Measurements from ENCODE around the gene RTN4RL1.
A peak's percentile ranks its signal among the peaks of the same experiment; 100 is the strongest.

Gene RTN4RL1

GRCh38 chr17:2025622-2026309, 632 bp upstream of the RTN4RL1 start (continued):
- TF ChIP-seq KLF8 (tag by site-specific recombination; IDR thresholded peaks at IDR 0.05) (no peak), ZNF704 (tag by site-specific recombination; IDR thresholded peaks at IDR 0.05) (no peak), ZFP69B (tag by site-specific recombination; IDR thresholded peaks at IDR 0.05) (peak; percentile 53; the same call in 1 of the 2 replicates), FEZF1 (tag by site-specific recombination; IDR thresholded peaks at IDR 0.05) (no peak), ZNF585B (tag by site-specific recombination; IDR thresholded peaks at IDR 0.05) (no peak), ZNF248 (tag by site-specific recombination; IDR thresholded peaks at IDR 0.05) (no peak), ZNF624 (tag by site-specific recombination; IDR thresholded peaks at IDR 0.05) (no peak), ZBTB17 (tag by site-specific recombination; IDR thresholded peaks at IDR 0.05) (peak; percentile 36), ELK4 (IDR thresholded peaks at IDR 0.05; ENCODE audit: borderline replicate concordance, low read depth, low read length) (no peak), ZNF16 (tag by site-specific recombination; IDR thresholded peaks at IDR 0.05; ENCODE audit: low read depth) (no peak), PRDM4 (tag by site-specific recombination; IDR thresholded peaks at IDR 0.05) (no peak), PATZ1 (tag by site-specific recombination; IDR thresholded peaks at IDR 0.05) (peak; percentile 36), KLF1 (tag by site-specific recombination; IDR thresholded peaks at IDR 0.05) (0 out of 2 replicates have a peak, but pooled peaks have one; percentile 34), ZNF112 (tag by site-specific recombination; IDR thresholded peaks at IDR 0.05) (no peak), ZNF19 (tag by site-specific recombination; IDR thresholded peaks at IDR 0.05; ENCODE audit: low read depth) (no peak), ZNF391 (tag by site-specific recombination; IDR thresholded peaks at IDR 0.05; ENCODE audit: borderline replicate concordance, low read depth) (no peak), SCRT2 (tag by site-specific recombination; IDR thresholded peaks at IDR 0.05) (peak; percentile 92), ZSCAN4 (tag by site-specific recombination; IDR thresholded peaks at IDR 0.05) (no peak), ZNF560 (tag by site-specific recombination; IDR thresholded peaks at IDR 0.05; ENCODE audit: borderline replicate concordance) (no peak), TSHZ1 (tag by site-specific recombination; IDR thresholded peaks at IDR 0.05; ENCODE audit: borderline replicate concordance) (0 out of 2 replicates have a peak, but pooled peaks have one; percentile 24), ZNF311 (tag by site-specific recombination; IDR thresholded peaks at IDR 0.05; ENCODE audit: borderline replicate concordance) (no peak), ZNF660 (tag by site-specific recombination; IDR thresholded peaks at IDR 0.05) (no peak), ZNF140 (tag by site-specific recombination; IDR thresholded peaks at IDR 0.05) (no peak), ZNF223 (tag by site-specific recombination; IDR thresholded peaks at IDR 0.05) (no peak), ZNF529 (tag by site-specific recombination; IDR thresholded peaks at IDR 0.05; ENCODE audit: insufficient replicate concordance) (no peak), ZNF350 (tag by site-specific recombination; IDR thresholded peaks at IDR 0.05) (no peak), IKZF3 (tag by site-specific recombination; IDR thresholded peaks at IDR 0.05) (peak; percentile 75)

All from HEK293 (cell line).